H9 (cell line): ENCODE measurements around the gene LRRFIP2. TPM values are rescaled to one million over a fixed set of nuclear protein-coding genes. Genes with fewer than 3 reads are reported as not detected.

Experiments
- DNase-seq: peaks from one replicate; pipeline ENCODE4 v3.0.0-alpha.2; 2017
- H2AFZ ChIP-seq: one replicate; pipeline ENCODE4 v1.6.1; 2013; ENCODE audit warnings: mild to moderate bottlenecking, low read length, control low read depth, moderate library complexity
- H2AK5ac ChIP-seq: 2 replicates; pipeline ENCODE4 v1.6.1; 2013; ENCODE audit warnings: low read length, control low read depth, mixed read lengths; ENCODE audit not compliant: insufficient read length
- H2BK120ac ChIP-seq: one replicate; pipeline ENCODE4 v1.6.1; 2013; ENCODE audit warnings: low read depth, mild to moderate bottlenecking, low read length, control low read depth, inconsistent platforms; ENCODE audit not compliant: poor library complexity, severe bottlenecking
- H2BK12ac ChIP-seq: 2 replicates; pipeline ENCODE4 v1.6.1; 2013; ENCODE audit warnings: low read length, control low read depth, mixed read lengths, low read depth; ENCODE audit not compliant: insufficient read length
- H2BK15ac ChIP-seq: 2 replicates; pipeline ENCODE4 v1.6.1; 2013; ENCODE audit warnings: low read depth, low read length, control low read depth
- H2BK20ac ChIP-seq: one replicate; pipeline ENCODE4 v1.6.1; 2013; ENCODE audit warnings: low read depth, mild to moderate bottlenecking, low read length, control low read depth, inconsistent platforms; ENCODE audit not compliant: poor library complexity, severe bottlenecking
- H2BK5ac ChIP-seq: 2 replicates; pipeline ENCODE4 v1.6.1; 2013; ENCODE audit warnings: low read length, control low read depth, mixed read lengths; ENCODE audit not compliant: insufficient read length
- H3K14ac ChIP-seq: 2 replicates; pipeline ENCODE4 v1.6.1; 2013; ENCODE audit warnings: low read length, control low read depth; ENCODE audit not compliant: insufficient read depth
- H3K18ac ChIP-seq: 2 replicates; pipeline ENCODE4 v1.6.1; 2013; ENCODE audit warnings: low read depth, mild to moderate bottlenecking, mixed read lengths, low read length, control low read depth; ENCODE audit not compliant: insufficient read length
- H3K23ac ChIP-seq: 2 replicates; pipeline ENCODE4 v1.6.1; 2013; ENCODE audit warnings: low read length, control low read depth, mixed read lengths, low read depth; ENCODE audit not compliant: insufficient read length
- H3K23me2 ChIP-seq: 2 replicates; pipeline ENCODE4 v1.6.1; 2013; ENCODE audit warnings: low read depth, mild to moderate bottlenecking, mixed read lengths, low read length, control low read depth; ENCODE audit not compliant: insufficient read length, poor library complexity, severe bottlenecking
- H3K27ac ChIP-seq: 2 replicates; pipeline ENCODE4 v1.5.1; 2013; ENCODE audit warnings: low read length, control low read depth, mixed read lengths, low read depth; ENCODE audit not compliant: insufficient read length
- H3K27me3 ChIP-seq: 2 replicates; pipeline ENCODE4 v1.6.1; 2013; ENCODE audit warnings: low read length, control low read depth, inconsistent platforms; ENCODE audit not compliant: insufficient read depth
- H3K4ac ChIP-seq: 2 replicates; pipeline ENCODE4 v1.6.1; 2013; ENCODE audit warnings: low read depth, mild to moderate bottlenecking, control low read depth, inconsistent platforms, low read length, moderate library complexity
- H3K4me1 ChIP-seq: 2 replicates; pipeline ENCODE4 v1.6.1; 2013; ENCODE audit warnings: low read length, control low read depth, inconsistent platforms; ENCODE audit not compliant: insufficient read depth
- H3K4me2 ChIP-seq: 2 replicates; pipeline ENCODE4 v1.6.1; 2013; ENCODE audit warnings: low read length, control low read depth, mixed read lengths; ENCODE audit not compliant: insufficient read length, insufficient read depth
- H3K56ac ChIP-seq: 2 replicates; pipeline ENCODE4 v1.6.1; 2013; ENCODE audit warnings: low read depth, mild to moderate bottlenecking, mixed read lengths, low read length, control low read depth; ENCODE audit not compliant: insufficient read length
- H3K79me1 ChIP-seq: 2 replicates; pipeline ENCODE4 v1.6.1; 2013; ENCODE audit warnings: low read depth, mild to moderate bottlenecking, moderate library complexity, low read length, control low read depth, inconsistent platforms; ENCODE audit not compliant: insufficient read depth, poor library complexity, severe bottlenecking
- H3K79me2 ChIP-seq: 2 replicates; pipeline ENCODE4 v1.6.1; 2013; ENCODE audit warnings: low read length, control low read depth, inconsistent platforms; ENCODE audit not compliant: insufficient read depth
- H3K9ac ChIP-seq: 2 replicates; pipeline ENCODE4 v1.6.1; 2013; ENCODE audit warnings: low read length, control low read depth, mixed read lengths; ENCODE audit not compliant: insufficient read length; ENCODE audit errors: extremely low read depth
- H3K9me3 ChIP-seq: one replicate; pipeline ENCODE4 v1.6.1; 2013; ENCODE audit warnings: low read depth, low read length, inconsistent platforms; ENCODE audit not compliant: control insufficient read depth
- H3T11ph ChIP-seq: one replicate; pipeline ENCODE4 v1.6.1; 2013; ENCODE audit warnings: mild to moderate bottlenecking, low read length, control low read depth, inconsistent platforms
- H4K20me1 ChIP-seq: one replicate; pipeline ENCODE4 v1.6.1; 2013; ENCODE audit not compliant: control insufficient read depth, insufficient read length, insufficient read depth
- H4K5ac ChIP-seq: 2 replicates; pipeline ENCODE4 v1.6.1; 2013; ENCODE audit warnings: low read depth, mild to moderate bottlenecking, mixed read lengths, low read length, control low read depth; ENCODE audit not compliant: insufficient read length
- H4K8ac ChIP-seq: replicated peaks from 2 replicates; pipeline ENCODE4 v1.6.1; 2013; ENCODE audit warnings: low read length, control low read depth, mixed read lengths, low read depth; ENCODE audit not compliant: insufficient read length
- H4K91ac ChIP-seq: 2 replicates; pipeline ENCODE4 v1.6.1; 2013; ENCODE audit warnings: low read depth, mild to moderate bottlenecking, moderate library complexity, mixed read lengths, low read length, control low read depth; ENCODE audit not compliant: insufficient read length
- H3K27ac Mint-ChIP-seq, 3 experiments: 2 replicates in 2 of 3; 3 replicates in 1 of 3; pipeline ENCODE4 v1.8.0; 2020 to 2021; ENCODE audit warnings: mixed read lengths in 3 of 3, mild to moderate bottlenecking in 1 of 3, moderate library complexity in 1 of 3
- H3K27me3 Mint-ChIP-seq: 2 replicates; pipeline ENCODE4 v1.8.0; 2021; ENCODE audit warnings: low read depth, mild to moderate bottlenecking, moderate library complexity, mixed read lengths
- H3K36me3 Mint-ChIP-seq, 3 experiments: 2 replicates in 2 of 3; 3 replicates in 1 of 3; pipeline ENCODE4 v1.8.0; 2020 to 2021; ENCODE audit warnings: low read depth in 3 of 3, mixed read lengths in 3 of 3; ENCODE audit not compliant: insufficient read depth in 1 of 3
- H3K4me1 Mint-ChIP-seq, 2 experiments: 2 replicates each; pipeline ENCODE4 v1.8.0; 2020; ENCODE audit warnings: mixed read lengths in 2 of 2
- H3K4me3 Mint-ChIP-seq, 2 experiments: 2 replicates in 1 of 2; 3 replicates in 1 of 2; pipeline ENCODE4 v1.8.0; 2020 to 2021; ENCODE audit warnings: mild to moderate bottlenecking in 2 of 2, mixed read lengths in 2 of 2, moderate library complexity in 1 of 2
- H3K9me3 Mint-ChIP-seq, 2 experiments: 2 replicates in 1 of 2; 3 replicates in 1 of 2; pipeline ENCODE4 v1.8.0; 2020; ENCODE audit warnings: mild to moderate bottlenecking in 2 of 2, mixed read lengths in 2 of 2, moderate library complexity in 1 of 2
- CTCF ChIP-seq: fragments of 200-600 bp; sonication (generic); conservative IDR thresholded peaks from 3 replicates; pipeline ENCODE4 v1.8.0; 2021; ENCODE audit warnings: antibody characterized with exemption, mild to moderate bottlenecking
- WGBS: extraction: QIAGEN DNeasy Blood & Tissue Kit; methylation state at CpG from one replicate; pipeline ENCODE4 v1.1.7; 2013; ENCODE audit warnings: missing lambda C conversion rate, low lambda C conversion rate, mixed read lengths; ENCODE audit not compliant: insufficient read length; ENCODE audit errors: extremely low coverage; 5-methylcytosine and 5-hydroxymethylcytosine counted together
- total RNA-seq: library from RNA; stranded (reverse); gene quantifications from 2 replicates; pipeline ENCODE4 v1.2.1, GENCODE V29; 2021

The LRRFIP2 gene
- total RNA-seq, 1 experiment from 2014 or later, result 30.7 TPM

GRCh38 chr3:37030588-37030987 is 143.8 kb downstream of the LRRFIP2 start:
- Histone ChIP-seq H4K91ac (no peak overlapping the region), H3K56ac (no peak overlapping the region), H3T11ph (no peak overlapping the region), H2BK15ac (no peak overlapping the region), H3K9me3 (no peaks in the 10 kb centered on the region), H3K23ac (no peak overlapping the region), H4K20me1 (no peaks in the 10 kb centered on the region), H2BK12ac (no peak overlapping the region), H4K5ac (no peak overlapping the region), H3K18ac (no peak overlapping the region), H3K14ac (no peak overlapping the region), H2BK20ac (no peak overlapping the region), H3K79me2 (no peaks in the 10 kb centered on the region; the same call in 1 of the 2 replicates), H3K4me2 (no peak overlapping the region), H3K9ac (no peak overlapping the region), H2AFZ (no peak overlapping the region), H2BK5ac (no peak overlapping the region), H2AK5ac (no peak overlapping the region), H3K27ac (no peak overlapping the region), H3K4ac (no peak overlapping the region), H4K8ac (no peak overlapping the region), H3K27me3 (no peaks in the 10 kb centered on the region), H2BK120ac (no peak overlapping the region), H3K4me1 (no peaks in the 10 kb centered on the region), H3K79me1 (peaks cover 3% of the 10 kb centered on the region), H3K23me2 (no peaks in the 10 kb centered on the region)
- no peak overlapping the region for H3K27ac Mint-ChIP-seq
- H3K27me3 Mint-ChIP-seq, result no peaks in the 10 kb centered on the region
- H3K9me3 Mint-ChIP-seq, result peaks cover 6 to 7% of the 10 kb centered on the region in 2 experiments; a peak in 3 of 5 replicates
- no CpG with 5 or more reads among the region's 3 CpGs for WGBS
- no peak overlapping the region for H3K4me3 Mint-ChIP-seq
- no peak for DNase-seq
- no peak for TF ChIP-seq CTCF
- H3K36me3 Mint-ChIP-seq, result peaks cover 47 to 75% (median 66%) of the 10 kb centered on the region in 3 experiments
- no peaks in the 10 kb centered on the region for H3K4me1 Mint-ChIP-seq
